Activated effector memory CD4-positive, alpha-beta T cell treated with Interleukin-2 at 50 U/mL for 16 hours (primary cell): ENCODE measurements around the gene PTPRN2.
"Not testable (repeated sequence)": the region's sequence is repeated elsewhere in the genome, so short reads cannot be mapped to it uniquely, and the experiment has no call there.

Source experiments
- DNase-seq: peaks from one replicate; pipeline ENCODE4 v3.0.0-alpha.2; 2020

The PTPRN2 gene

DNA sequence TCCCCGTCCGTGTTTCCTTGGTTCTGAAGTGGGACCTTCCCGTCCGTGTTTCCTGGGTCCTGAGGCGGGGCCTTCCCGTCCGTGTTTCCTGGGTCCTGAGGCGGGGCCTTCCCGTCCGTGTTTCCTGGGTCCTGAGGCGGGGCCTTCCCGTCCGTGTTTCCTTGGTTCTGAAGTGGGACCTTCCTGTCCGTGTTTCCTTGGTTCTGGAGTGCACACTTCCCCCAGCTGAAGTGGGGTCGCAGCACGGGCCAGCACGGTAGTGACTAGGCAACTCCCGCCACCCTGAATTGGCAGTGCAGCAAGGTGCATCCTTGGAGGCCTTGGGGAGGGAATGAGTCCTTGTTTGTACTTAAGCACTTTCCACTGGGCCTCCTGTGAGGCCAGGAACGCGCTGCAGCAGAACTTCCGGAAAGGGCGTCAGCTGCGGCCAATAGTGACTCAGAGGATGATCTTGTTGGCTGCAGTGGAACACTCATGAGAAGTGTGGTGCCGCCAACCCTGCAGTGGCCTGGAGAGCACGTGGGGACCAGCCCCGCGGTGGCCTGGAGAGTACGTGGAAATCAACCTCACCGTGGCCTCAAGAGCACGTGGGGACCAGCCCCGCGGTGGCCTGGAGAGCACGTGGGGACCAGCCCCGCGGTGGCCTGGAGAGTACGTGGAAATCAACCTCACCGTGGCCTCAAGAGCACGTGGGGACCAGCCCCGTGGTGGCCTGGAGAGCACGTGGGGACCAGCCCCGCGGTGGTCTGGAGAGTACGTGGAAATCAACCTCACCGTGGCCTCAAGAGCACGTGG lies 685.6 kb downstream of the PTPRN2 start:
- DNase-seq: not testable (repeated sequence)

GRCh38 chr7:157901166-157901565 lies 686.5 kb downstream of the PTPRN2 start:
- no peak for DNase-seq

DNA sequence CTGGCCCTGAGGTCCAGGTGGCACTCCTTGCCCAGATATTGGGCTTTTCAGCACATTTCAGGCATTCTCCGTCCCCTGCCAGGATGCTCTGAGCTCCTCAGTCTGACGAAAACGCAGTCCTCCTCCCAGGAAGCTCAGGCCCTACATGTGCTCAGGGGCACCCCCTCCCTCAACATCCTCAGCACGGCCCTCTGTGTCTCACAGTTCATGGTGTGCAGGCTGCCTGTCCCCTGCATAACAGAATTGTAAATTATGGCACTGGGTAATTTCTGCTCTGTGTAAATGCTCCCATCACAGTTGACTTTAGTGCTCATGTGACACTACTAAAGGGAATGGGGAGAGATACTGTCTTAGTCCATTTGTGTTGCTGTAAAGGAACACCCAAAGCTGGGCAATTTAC lies 687.1 kb downstream of the PTPRN2 start:
- no peak for DNase-seq

GRCh38 chr7:157900011-157900410 lies 687.6 kb downstream of the PTPRN2 start:
- no peak for DNase-seq

DNA sequence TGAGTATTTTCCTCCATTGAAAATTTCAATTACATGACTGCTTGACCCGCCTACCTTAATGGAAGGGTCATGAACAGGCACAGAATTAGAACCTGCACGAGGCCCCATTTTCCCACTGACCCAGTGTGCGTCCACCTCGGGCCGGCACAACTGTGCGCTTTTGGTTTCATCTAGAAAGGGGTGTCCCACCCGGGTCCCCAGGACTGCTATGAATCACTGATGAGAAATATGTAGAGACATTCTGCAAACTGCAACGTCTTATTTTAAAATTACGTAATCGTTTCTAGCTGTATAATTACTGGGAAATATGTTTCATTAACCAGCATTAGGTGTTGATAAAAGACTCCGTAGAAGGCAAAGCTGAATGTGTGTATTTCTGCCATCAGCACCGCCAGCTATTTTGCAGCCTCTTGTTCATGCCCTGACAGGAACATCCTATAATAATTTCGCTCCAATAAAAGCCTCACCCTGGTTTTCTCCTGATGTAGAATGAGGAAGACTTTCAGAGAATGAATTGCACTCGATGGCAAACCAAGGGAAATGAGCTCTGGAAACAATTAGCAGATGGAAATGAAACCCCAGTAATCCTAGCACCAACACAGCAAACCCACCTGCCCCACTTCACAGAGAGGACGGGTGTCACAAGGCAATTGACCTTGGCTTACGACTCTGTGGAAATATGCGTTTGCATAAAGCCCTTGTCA lies 688.7 kb downstream of the PTPRN2 start:
- no peak for DNase-seq

GRCh38 chr7:157898261-157898660 lies 689.4 kb downstream of the PTPRN2 start:
- no peak for DNase-seq

- DNase-seq: no peak
Observed at GRCh38 chr7:157897681-157898080, 689.9 kb downstream of the PTPRN2 start.

GRCh38 chr7:157896774-157897555 lies 690.7 kb downstream of the PTPRN2 start:
- no peak for DNase-seq

DNA sequence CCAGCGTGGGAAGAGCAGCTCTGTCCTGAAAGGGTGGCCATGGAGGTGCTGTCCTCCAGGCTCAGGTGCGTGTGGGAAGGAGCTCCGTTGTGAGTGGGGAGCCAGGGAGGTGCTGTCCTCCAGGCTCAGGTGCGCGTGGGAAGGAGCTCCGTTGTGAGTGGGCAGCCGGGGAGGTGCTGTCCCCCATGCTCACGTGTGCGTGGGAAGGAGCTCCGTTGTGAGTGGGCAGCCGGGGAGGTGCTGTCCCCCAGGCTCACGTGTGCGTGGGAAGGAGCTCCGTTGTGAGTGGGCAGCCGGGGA lies 691.3 kb downstream of the PTPRN2 start:
- not testable (repeated sequence) for DNase-seq

DNA sequence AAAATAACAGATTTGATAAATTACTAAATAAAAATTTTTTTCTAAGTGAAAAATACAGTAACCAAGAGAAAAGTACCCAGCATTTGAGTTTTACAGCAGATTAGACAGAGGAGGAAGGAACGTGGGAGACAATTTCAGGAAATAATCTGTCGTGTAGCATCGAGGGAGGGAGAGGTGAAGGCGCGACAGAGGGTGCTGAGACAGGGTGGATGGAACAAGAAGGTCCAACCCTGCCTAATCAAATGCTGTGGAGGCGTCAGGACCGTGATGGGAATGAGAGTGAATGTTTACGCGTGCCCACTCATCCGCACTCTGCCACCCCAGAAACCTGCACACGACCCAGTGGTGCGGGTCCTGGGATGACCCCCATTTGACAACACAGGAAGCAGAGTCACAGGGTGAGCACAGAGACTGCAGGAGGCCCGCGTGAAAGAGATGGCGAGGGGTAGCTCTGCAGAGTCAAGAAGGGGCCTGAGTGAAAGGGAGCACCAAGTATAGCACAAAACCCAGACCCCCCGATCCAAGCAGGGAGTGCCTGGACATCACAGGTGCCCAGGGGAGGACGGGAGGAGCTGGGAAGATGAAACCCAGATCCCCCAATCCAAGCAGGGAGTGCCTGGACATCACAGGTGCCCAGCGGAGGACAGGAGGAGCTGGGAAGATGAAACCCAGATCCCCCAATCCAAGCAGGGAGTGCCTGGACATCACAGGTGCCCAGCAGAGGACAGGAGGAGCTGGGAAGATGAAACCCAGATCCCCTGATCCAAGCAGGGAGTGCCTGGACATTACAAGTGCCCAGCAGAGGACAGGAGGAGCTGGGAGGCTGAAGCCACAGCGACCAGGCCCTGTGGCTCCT lies 691.9 kb downstream of the PTPRN2 start:
- no peak for DNase-seq

DNA sequence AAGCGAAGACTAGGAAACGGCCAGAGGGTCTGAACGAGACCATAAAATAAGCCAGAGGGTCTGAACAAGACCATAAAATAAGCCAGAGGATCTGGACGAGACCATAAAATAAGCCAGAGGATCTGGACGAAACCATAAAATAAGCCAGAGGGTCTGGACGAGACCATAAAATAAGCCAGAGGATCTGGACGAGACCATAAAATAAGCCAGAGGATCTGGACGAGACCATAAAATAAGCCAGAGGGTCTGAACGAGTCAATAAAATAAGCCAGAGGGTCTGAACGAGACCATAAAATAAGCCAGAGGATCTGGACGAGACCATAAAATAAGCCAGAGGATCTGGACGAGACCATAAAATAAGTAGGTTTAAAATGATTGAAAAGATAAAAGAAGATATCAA lies 692.5 kb downstream of the PTPRN2 start:
- not testable (repeated sequence) for DNase-seq

- no peak for DNase-seq
Observed at GRCh38 chr7:157893535-157894044, 694.0 kb downstream of the PTPRN2 start.

DNA sequence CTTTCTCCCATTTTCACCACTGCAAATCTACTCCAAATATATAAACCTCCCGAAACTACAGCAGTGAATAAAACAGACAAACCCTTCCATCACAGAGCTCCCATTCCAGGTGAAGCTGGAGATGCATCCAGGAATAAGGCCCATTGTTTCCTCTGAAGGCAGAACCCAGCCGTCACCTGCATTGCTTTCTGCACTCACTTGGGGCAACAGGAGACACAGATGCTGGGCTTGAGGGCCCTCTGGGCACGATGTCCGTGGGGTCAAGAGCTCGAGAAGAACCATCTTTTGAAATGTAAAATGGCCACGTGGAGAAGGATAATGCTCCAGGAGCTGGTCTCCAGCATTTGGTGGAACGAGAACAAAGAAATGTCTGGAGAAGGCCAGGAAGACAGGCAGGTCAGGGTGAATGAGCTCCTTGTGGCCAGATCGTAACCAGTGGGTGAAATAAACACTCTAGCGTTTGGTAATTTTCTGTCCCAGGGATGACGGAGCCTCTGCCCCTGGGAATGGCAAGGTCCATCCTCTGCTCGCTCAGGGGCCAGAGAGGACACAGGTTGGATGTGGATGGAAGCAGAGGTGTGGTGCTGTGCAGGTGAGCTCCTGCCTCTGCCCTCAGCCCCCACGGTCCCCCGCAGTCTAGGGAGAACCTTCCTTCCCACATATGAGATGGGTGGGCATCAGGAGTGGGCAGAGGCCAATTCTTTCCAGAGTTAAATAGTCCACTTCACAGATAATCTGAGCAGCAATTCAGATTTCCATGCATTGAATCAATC lies 694.7 kb downstream of the PTPRN2 start:
- no peak for DNase-seq

- no peak for DNase-seq
Observed at GRCh38 chr7:157890921-157891401, 696.7 kb downstream of the PTPRN2 start.

DNA sequence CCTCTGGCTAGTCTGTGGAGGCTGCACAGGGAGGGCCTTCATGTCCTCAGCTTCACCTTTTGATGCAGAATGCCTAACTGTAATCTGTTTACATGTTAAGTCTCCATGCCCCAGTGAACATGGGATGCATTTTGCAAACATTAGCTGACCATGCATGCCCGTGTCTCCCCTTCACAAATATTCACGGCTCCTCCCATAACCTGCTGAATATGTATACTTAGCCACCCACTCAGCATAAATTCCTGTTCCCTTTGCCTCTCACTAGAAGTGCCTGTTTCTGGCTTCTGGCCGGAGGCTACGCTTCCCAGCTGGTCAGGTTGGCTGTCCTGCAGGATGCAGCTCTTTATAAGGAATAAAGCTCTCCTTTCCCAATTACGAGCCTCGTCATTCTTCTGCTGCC lies 698.1 kb downstream of the PTPRN2 start:
- no peak for DNase-seq

- DNase-seq: no peak
Observed at GRCh38 chr7:157888579-157888978, 699.0 kb downstream of the PTPRN2 start.

GRCh38 chr7:157887400-157887799 lies 700.2 kb downstream of the PTPRN2 start:
- no peak for DNase-seq

- DNase-seq: no peak
Observed at GRCh38 chr7:157886711-157887110, 700.9 kb downstream of the PTPRN2 start.

DNA sequence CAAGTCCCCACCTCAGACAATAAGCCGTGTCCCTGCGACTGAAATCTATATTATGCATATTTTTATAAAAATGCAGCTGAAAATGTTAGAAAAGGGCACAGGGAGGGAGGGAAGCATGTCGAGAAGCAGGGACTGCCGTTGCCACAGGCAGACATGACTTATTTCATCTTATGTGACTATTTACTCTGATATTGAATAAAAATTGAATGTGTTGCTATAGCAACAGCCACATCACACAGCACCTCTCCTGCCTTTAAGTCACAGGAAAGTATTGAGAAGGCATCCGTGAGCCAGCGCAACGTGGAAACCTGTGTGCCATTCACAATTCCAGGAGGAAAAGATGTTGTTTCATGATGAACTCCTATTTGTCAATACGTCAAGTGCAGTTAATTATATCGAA lies 701.4 kb downstream of the PTPRN2 start:
- no peak for DNase-seq

GRCh38 chr7:157885140-157885539 lies 702.5 kb downstream of the PTPRN2 start:
- no peak for DNase-seq

DNA sequence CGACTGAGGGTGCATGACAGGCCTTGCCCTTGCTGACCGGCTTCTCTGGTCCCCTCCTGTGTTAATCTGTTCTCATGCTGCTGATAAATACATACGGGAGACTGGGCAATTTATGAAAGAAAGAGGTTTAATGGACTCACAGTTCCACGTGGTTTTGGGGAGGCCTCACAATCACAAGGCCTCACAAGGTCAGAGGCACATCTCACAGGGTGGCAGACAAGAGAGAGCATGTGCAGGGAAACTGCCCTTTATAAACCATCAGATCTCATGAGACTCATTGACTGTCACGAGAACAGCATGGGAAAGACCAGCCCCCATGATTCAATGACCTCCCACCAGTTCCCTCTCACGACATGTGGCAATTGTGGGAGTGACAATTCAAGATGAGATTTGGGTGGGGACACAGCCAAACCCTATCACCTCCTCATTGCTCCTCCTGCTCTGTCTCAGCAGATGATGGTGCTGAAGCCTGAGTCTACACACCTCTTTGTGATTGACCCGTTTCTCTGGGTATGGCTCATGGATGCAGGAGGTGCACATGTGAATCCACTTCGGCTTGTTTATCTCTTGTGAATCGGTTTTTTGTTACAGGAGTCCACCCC lies 703.1 kb downstream of the PTPRN2 start:
- no peak for DNase-seq
